HG03139 (cell line): ENCODE measurements around the gene PLOD1.

Source experiments
- ATAC-seq: cut with Tn5 transposase; IDR thresholded peaks from one replicate; pipeline ENCODE4 v1.9.1; 2021; ENCODE audit not compliant: unreplicated experiment

PLOD1 gene

DNA sequence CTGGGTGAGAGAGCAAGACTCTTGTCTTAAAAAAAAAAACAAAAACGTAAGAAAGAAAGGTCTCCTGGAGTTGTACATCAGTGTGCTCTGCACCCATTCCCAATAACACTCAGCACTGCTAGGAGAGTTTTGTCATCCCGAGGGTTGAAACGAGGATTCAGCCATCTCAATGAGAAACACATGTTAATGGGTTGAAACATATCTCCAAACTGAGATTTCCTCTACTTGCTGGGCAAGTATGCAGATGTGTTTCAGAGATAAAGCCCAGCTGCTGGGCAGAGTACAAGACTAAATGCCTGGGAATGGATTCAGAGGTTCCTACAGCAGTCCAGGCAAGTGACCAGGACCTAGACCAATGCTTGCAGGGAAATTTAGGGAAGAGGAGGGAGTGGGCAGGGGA is 43.1 kb downstream of the PLOD1 start:
- ATAC-seq = no peak

DNA sequence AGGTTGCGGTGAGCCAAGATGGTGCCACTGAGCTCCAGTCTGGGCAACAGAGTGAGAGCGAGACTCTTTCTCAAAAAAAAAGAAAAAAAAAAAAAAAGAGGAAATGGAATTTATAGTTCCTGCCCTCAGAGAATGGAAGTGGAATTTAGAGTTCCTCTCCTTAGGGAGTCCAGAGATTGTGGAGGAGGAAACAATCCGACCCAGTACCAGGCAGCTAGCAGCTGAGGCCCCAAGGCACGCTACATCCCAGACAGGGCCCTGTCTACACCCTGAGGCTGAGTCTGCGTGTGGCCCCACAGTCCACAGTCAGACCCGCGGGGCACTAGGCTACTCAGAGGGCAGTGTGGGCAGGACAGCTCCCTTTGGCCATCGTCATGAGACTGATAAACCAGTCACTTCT is 43.8 kb downstream of the PLOD1 start:
- no peak for ATAC-seq

DNA sequence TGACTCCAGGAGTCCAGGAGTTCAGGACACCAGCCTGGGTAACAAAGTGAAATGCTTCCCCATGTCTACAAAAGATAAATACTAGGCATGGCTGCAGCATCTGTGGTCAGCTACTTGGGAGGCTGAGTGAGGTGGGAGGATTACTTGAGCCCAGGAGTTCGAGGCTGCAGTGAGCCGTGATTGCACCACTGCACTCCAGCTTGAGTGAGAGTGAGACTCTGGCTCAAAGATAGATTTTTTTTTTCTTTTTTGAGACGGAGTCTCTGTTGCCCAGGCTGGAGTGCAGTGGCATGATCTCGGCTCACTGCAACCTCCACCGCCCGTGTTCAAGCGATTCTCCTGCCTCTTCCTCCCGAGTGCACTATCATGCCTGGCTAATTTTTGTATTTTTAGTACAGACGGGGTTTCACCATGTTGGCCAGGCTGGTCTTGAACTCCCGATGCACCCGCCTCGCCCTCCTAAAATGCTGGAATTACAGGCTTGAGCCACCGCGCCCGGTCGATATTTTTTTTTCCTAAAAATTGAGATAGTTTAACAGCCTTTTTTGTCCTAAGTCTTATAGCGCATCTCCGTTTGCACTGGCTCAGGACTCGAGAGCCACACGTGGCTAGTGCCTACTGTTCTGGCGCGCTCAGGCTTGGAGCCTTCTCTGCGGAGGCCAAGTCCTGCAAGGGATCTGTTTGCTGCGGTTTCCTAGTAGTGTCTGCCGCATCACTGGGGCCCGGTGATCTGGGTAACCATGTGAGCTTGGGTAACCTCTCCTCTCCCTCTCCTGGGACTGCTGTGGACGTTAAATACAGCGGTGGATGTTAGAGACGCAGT is 44.7 kb downstream of the PLOD1 start:
- ATAC-seq = no peak

DNA sequence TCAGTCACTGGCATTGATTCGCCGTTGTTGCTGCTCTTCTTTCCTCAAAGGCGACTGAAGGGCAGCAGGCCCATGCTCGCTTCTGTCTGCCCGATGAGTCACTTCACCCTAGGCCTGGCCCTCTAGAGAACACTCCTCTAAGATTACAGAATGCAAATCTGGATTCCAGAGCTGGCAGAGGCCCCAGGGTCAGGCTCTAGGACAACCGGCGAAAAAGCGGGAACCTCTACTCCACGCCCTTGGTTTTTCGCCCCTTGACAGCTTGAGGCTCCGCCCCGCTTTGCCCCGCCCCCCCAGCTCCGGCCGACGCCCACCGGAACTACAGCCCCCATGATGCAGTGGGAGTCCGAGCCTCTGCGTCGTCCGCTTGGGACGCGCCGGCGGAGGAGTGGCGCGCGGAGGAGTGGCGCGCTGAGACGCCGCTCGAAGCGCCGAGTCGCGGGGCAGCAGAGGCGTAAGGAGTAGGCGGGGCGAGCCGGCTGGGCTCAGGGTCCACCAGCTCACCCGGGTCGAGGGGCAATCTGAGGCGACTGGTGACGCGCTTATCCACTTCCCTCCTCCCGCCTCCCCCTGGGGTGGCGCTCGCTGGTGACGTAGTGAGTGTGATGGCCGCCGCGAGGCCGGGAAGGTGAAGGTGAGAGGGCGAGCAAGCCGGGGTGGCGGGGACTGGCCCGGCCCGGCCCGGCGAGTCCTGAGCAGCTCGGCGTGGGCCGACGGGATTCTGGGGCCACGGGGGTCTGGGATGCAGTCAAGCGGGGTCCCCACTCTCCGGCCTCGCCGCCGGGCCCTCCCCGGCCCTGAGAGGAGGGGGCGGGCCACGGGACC is 45.5 kb downstream of the PLOD1 start, which contains the start of gene MFN2:
Gene MFN2 (plus strand): TSS at position 594 of the 825 bp plus-strand sequence. CDS start 8,725 bp downstream, outside the sequence.
- ATAC-seq = peak; percentile 88

DNA sequence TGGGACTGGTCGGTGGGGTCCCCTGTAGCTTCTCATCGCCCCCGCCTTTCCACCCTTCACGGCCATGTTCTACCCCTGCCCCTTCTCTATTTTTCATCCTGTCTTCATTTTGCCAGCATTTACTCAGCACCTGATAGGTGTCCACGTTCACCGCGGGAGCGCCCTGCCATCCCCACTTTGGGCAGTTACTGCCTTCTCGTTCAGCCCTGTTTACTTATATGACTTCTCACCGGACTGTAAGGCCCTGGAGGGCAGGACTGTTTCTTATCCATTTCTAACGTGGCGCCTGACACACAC is 46.1 kb downstream of the PLOD1 start:
- no peak for ATAC-seq

DNA sequence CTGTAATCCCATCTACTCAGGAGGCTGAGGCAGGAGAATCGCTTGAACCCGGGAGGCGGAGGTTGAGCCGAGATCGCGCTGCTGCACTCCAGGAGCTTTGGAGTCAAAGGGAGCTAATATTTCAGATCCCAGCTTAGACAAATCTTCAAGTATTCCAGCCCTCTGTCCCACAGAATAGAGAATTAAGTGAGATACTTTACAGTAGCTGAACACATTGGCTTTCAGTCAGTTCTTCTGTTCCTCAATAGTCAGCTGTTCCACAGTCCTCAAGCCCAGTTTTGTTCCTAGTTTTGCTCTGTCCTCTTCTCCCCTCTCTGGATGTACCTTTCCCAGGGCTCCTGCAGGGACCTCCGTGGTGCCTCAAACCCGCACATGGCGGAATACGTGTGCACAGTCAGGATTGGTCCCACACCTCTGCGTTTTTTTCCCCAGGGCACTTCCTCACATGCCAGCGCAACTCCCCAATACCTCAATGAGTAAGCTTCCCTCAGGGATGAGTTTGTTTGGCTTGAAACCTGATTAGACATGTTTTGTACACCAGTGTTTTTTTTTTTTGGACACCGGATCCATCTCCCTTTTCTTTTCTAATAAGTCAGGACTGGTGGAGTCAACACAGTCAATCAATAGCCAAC is 47.0 kb downstream of the PLOD1 start:
- no peak for ATAC-seq

DNA sequence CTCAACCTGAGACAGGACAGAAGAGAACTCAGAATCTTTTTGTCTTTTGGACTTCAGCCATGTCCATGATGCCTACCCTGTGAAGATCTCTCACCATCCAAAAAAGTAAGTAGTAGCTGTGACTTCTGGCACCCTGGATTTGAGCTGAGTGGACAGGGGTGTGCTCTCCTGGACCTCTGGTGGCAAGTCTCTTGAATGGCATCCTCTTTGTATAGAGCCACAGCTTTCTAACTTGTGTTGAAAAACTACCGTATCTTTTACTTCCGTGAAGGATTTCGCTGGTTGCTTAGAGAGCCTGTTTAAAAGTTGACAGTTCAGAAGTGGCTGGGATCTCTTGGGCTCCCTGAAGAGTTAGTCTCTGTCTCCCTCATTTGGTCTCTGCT is 47.5 kb downstream of the PLOD1 start:
- no peak for ATAC-seq

DNA sequence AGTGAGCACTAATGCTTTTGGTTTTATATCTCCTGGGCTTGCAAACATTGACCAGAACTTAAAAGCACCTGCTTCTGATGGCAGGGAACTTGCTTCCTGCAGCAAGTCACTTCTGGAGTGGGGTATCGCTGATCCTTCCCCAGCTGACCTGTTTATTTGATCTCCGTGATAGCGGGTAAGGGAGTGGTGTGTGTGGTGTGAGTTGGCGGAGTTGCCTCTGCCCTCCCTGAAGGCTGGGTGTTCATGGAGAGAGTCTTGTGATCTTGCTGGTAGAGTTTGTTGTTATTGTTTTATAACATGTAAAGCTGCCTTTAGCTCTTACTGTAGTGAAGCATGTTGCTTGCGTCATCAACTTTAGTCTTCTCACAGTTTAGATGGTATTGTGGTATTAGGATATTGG is 49.6 kb downstream of the PLOD1 start:
- no peak for ATAC-seq

DNA sequence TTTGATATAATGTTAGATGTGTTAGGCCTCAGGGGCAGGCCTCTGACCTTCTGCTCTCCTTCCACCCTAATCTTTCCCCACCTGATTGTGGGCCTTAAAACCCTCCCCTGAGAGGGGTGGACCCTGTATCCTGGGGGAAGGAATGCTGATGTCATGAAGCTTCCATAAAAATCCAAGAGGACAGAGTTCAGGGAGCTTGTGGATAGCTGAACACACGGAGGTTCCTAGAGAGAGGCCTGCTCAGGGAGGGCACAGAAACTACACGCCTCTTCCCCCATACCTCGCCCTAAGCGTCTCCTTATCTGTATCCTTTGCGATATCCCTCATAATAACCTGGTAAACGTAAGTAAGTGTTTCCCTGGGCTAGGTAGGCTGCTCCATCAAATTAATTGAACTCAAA is 50.1 kb downstream of the PLOD1 start:
- ATAC-seq = no peak

DNA sequence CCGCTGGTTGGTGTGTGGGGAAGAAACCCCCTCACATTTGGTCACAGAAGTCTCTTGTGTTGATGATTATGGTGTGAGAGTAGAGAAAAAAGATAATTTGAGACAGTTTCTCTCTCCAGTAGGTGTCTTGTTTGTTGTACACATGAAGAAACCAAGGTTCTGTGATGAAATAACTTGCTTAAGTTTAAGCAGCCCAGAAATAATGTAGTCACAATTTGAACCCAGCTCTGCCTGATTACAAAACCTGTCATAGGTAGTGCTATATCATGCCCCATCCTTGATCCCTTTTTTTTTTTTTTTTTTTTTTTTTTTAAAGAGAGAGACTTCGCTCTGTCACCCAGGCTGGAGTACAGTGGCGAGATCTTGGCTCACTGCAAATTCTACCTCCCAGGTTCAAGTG is 50.7 kb downstream of the PLOD1 start:
- ATAC-seq = no peak

DNA sequence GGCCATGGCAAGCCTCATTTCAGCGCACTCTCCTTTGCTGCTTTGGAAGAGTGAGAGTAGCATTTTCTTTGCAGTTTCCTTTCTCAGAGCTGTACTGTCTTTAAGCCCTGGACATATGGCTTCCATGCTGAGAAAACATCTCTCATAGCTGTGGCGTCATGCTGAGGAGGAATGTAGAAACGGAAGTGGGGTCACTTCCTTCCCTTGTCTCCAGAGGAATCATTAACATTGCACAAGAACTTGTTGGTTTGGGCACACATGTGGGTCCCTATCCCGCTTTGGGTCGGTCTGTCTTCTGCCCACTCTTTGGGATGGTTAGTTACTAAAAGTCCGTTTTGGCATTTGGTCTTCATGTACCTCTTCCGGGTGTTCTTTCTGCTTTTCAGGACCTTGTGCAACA is 51.3 kb downstream of the PLOD1 start:
- no peak for ATAC-seq

DNA sequence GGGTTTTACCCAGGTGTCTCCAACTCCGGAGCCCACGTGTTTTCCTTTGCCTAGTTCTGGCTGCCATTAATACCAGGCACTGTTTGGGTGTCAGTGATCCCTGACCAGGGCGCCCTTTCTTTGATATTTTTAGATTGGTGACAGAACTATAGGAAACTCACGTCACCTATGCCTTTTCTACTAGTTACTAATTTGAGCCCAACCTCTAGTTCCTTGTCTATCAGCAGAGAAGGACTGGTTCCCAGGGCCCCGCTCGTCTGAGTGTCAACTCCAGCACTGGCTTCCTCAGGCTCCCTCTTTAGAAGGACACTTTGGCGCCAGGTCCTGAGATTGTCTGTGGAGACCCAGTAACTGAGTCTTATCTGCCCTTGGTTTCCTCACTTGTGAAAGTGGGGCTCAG is 55.2 kb downstream of the PLOD1 start:
- ATAC-seq = no peak

DNA sequence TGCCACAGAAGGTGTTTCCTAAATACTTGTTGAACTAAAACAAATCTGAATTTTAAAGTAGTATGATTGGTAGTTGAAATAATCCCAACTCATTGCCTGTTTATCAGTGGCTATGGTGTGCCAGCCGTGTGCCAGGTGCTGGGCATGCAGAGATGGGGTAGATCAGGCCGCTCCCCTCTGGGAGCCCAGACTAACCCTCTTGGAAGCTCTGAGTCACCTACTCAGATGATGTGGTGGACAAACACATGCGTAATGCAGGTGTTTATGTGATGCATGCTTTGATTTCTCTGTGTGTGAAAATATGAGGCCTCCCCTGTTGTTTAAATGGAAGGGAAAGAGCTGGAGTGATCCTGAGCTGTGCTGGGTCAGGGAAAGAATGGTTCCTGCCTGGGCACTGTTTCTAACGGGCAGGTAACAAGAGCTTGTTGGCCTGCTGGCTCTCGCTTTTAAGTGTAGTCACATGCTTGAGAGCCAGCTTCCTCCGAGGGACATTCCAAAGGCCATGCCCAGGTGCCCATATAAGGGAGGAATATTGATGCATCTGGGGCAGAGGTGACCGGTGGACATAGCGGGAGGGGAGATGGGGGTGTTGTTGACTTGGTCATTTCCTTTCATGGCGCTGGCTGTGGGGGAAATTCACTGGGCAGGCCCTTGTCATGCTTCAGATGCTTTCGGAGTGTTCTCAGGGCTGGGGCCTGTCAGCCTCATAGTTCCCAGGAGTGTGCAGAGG is 56.0 kb downstream of the PLOD1 start:
- ATAC-seq = no peak

DNA sequence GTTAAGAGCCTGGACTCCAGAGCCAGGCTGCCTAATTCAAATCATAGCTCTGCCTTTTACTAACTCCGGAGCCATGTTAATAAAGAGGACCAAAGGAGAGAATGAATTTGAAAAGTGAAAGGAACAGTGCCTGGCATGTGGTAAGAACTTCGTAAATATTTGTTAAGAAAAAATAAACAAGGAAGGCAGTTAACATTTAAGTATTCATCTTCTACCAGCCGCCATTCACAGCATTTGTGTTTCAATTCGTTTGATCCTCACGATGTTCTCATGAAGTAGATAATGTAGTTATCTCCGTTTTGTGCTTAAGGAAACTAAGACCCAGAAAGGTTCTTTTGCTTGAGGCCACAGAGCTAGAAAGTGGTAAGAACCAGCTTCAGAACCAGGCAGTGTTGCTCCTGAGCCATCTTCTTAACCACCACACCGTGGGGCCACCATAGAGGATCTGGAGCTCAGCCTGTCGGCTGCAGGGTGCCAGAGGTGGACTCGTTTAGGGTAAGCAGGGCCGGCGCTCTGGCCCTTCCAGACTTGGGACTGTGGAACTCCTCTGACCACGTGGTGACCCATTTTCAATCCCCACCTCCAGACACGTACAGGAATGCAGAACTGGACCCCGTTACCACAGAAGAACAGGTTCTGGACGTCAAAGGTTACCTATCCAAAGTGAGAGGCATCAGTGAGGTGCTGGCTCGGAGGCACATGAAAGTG is 57.6 kb downstream of the PLOD1 start:
- no peak for ATAC-seq

DNA sequence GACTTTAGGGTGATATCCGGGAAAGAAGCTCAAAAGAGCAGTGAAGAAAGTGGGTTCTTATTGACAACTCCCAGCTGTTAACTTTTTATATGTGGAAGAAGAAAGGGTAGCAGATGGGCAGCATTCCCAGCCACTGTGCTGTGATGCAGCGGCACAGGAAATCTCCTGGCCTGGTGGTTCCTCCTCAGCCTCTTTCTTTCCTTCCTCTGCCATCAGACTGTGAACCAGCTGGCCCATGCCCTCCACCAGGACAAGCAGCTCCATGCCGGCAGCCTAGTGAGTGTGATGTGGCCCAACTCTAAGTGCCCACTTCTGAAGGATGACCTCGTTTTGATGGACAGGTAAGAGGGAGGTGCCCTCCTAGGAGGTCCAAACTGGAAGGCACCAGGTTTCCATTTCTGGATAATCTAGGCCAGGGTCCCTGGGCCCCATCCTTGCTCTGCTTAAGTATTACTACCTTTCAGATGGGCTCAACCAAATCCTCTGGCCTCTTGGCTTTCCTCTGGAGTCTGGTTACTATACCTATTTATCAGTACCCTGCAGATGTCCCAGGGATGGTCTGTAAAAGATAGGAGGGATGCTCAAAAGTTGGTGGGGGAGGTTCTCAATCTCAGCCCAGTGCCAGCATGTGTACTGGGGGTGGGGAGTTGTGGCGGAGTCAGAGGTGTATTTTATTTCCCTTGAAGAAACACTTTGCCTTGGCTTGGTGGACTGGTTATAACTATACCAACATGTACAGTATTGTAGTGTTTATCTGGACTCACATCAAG is 62.7 kb downstream of the PLOD1 start:
- ATAC-seq = no peak

DNA sequence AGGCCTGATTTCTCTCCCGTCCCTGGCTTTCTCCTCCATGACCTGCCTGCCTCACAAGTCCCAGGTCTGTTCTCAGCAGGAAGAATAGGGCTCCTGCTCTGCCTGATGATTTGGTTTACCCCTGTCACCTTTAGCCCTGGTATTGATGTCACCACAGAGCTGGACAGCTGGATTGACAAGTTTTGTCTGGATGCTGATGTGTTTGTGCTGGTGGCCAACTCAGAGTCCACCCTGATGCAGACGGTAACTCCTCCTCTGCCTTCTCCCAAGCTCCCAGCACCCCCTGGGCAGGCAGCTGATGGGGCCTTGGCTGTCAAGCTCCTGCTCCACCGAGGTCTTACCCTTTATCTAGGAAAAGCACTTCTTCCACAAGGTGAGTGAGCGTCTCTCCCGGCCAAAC is 64.1 kb downstream of the PLOD1 start:
- ATAC-seq = no peak

DNA sequence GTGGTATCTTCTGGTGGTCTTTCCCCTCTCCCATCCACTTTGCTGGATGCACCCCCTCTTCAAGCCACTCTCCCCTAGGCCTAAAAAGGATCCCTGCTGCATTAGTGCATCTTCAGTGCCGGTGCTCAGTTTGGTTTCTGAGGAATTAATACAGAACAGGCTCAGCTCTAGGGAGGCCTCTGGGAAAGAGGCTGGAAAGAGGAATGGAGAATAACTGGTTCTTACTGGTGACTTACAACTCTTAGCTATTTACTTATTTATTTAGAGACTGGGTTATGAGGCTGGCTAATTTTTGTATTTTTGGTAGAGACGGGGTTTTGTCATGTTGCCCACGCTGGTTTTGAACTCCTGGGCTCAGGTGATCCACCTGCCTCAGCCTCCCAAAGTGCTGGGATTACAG is 64.7 kb downstream of the PLOD1 start:
- ATAC-seq = no peak

DNA sequence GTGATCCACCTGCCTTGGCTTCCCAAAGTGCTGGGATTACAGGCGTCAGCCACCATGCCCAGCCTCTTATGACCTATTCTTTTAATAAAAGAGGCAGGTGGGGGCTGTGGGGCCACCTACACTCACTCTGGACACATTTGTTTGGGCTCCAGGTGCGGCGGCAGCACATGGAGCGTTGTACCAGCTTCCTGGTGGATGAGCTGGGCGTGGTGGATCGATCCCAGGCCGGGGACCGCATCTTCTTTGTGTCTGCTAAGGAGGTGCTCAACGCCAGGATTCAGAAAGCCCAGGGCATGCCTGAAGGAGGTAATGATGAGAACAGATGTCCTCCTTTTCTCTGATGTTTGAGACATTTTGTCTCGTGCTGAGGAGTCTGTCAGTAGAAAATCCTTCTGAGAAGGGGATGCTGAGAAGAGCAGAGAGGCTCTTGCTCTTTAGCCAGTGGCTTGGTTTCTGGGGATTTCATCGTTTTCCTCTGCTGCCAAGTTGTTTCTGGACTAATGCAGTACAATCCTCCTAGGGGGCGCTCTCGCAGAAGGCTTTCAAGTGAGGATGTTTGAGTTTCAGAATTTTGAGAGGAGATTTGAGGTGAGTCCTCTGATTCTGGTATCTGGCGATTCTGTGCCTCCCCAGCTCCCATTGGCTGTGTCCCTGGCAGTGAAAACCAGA is 66.9 kb downstream of the PLOD1 start:
- no peak for ATAC-seq

DNA sequence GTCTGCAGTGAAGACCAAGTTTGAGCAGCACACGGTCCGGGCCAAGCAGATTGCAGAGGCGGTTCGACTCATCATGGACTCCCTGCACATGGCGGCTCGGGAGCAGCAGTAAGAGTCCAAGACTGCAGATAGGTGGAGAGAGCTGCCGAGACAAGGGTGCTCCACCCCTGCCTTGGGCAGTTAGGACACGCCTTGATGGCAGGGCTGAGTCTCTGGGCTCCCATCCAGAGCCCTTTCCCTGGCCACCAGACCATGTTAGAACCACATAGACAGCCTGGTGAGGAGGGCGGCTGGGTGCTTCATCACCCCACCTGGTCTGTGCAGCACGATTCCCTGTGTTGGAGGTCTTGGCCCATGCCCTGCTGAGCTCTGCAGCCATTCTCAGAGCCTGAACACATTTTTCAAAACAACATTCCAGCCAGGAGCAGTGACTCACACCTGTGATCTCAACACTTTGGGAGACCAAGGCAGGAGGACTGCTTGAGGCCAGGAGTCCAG is 67.5 kb downstream of the PLOD1 start:
- no peak for ATAC-seq
